GM23248 (cell line): Measurements from ENCODE around the gene HGD.

Experiments
- EZH2 ChIP-seq: fragments of 200-600 bp; sonication (generic); IDR thresholded peaks from 2 replicates; pipeline ENCODE4 v1.6.1; 2018; ENCODE audit warnings: antibody characterized with exemption, mild to moderate bottlenecking; ENCODE audit not compliant: insufficient read depth, poor library complexity, severe bottlenecking
- EZH2phosphoT487 ChIP-seq: fragments of 200-600 bp; sonication (generic); IDR thresholded peaks from 2 replicates; pipeline ENCODE4 v1.6.1; 2018; ENCODE audit warnings: antibody characterized with exemption, moderate library complexity, mild to moderate bottlenecking, low read depth; ENCODE audit not compliant: insufficient read depth

GRCh38 chr3:120685411-120685810, 3.4 kb upstream of the HGD start:
- TF ChIP-seq EZH2 (no peak), EZH2phosphoT487 (no peak)
